Right cardiac atrium (tissue), 5 donors: Measurements from ENCODE around the gene FER. TPM values are rescaled to one million over a fixed set of nuclear protein-coding genes. Genes with fewer than 3 reads are reported as not detected.
A peak's percentile ranks its signal among the peaks of the same experiment; 100 is the strongest.
"Not testable (repeated sequence)": the region's sequence is repeated elsewhere in the genome, so short reads cannot be mapped to it uniquely, and the experiment has no call there.

Experiments used
- ATAC-seq, 2 donors: fragments of 200-7000 bp; cut with Tn5 transposase; one replicate each; pipeline versions ENCODE4 v1.8.0 to v1.9.1; 2020; ENCODE audit warnings: moderate library complexity in 2 of 2, mild to moderate bottlenecking in 1 of 2
- DNase-seq, 3 donors: peaks; one replicate each; pipeline ENCODE4 v3.0.0-alpha.2; 2020
- H3K27ac ChIP-seq: one replicate; pipeline ENCODE4 v1.5.1; 2013; ENCODE audit warnings: mild to moderate bottlenecking, low read length, control low read depth, moderate library complexity
- H3K27me3 ChIP-seq: one replicate; pipeline ENCODE4 v1.6.1; 2013; ENCODE audit not compliant: control insufficient read depth, insufficient read depth
- H3K4me1 ChIP-seq: one replicate; pipeline ENCODE4 v1.6.1; 2013; ENCODE audit warnings: low read length; ENCODE audit not compliant: control insufficient read depth, insufficient read depth
- H3K4me3 ChIP-seq: one replicate; pipeline ENCODE4 v1.5.1; 2013; ENCODE audit warnings: low read length, control low read depth
- H3K9me3 ChIP-seq: one replicate; pipeline ENCODE4 v1.6.1; 2013; ENCODE audit warnings: low read length; ENCODE audit not compliant: control insufficient read depth
- WGBS: extraction: QIAGEN DNeasy Blood & Tissue Kit; methylation state at CpG from one replicate; pipeline ENCODE4 v1.1.7; 2013; 5-methylcytosine and 5-hydroxymethylcytosine counted together
- intact Hi-C, 4 donors: fragments of 100-400 bp; cut with DNase I; formaldehyde crosslinking; loops; one replicate each; pipeline versions ENCODE4 v1.11.0 to v1.14.0; 2022 to 2023
- polyA plus RNA-seq: library from polyadenylated mRNA; stranded (reverse); fragments of 200-250 nt; gene quantifications from one replicate; pipeline ENCODE4 v1.2.3, GENCODE V29; 2013
- total RNA-seq, 4 donors: library from RNA; stranded (reverse); fragmentation: NEBNext Ultra II Directional; extraction: Animal tissue kit (Norgen Biotek cat#: 25700); gene quantifications; one replicate each; pipeline ENCODE4 v1.2.1, GENCODE V29; 2021
- donor health status: healthy with polysubstance abuse.
- donor health status: DM: no; HTN: yes; CAD: no.
- donor health status: DM: no; HTN: no; CAD: no.
- donor health status: DM: no; HTN: yes; CAD: no; lungs with severe emphysema.
- donor health status: DM: yes; HTN: yes; CAD: no.

FER gene
- total and polyA plus RNA-seq, 5 donors = 1.7 to 29.4 (median 19.2) TPM

- no peaks in the 10 kb centered on the region for H3K9me3 ChIP-seq
- H3K4me1 ChIP-seq = no peaks in the 10 kb centered on the region
- ATAC-seq (no peak), DNase-seq (no peak)
- 86% methylated on average over 6 of the region's 6 CpGs for WGBS
- no peaks in the 10 kb centered on the region for H3K27me3 ChIP-seq
- H3K27ac ChIP-seq = no peak overlapping the region
- no peak overlapping the region for H3K4me3 ChIP-seq
- intact Hi-C loops = no loop called here
Observed at GRCh38 chr5:109006129-109006528, 258.4 kb downstream of the FER start.

GRCh38 chr5:109016300-109016699 is 268.6 kb downstream of the FER start:
- Histone ChIP-seq H3K4me1 (no peaks in the 10 kb centered on the region), H3K27ac (no peak overlapping the region), H3K9me3 (no peaks in the 10 kb centered on the region), H3K27me3 (no peaks in the 10 kb centered on the region), H3K4me3 (no peak overlapping the region)
- DNase-seq (no peak), ATAC-seq (peak in 1 of 2 donors; percentile 62)
- 57% methylated on average over 1 of the region's 1 CpG for WGBS
- intact Hi-C loops = no loop called here

- intact Hi-C loops = no loop called here
- Histone ChIP-seq H3K27me3 (no peaks in the 10 kb centered on the region), H3K4me1 (no peaks in the 10 kb centered on the region), H3K27ac (no peak overlapping the region), H3K9me3 (no peaks in the 10 kb centered on the region), H3K4me3 (no peak overlapping the region)
- DNase-seq (no peak), ATAC-seq (peak in 1 of 2 donors; percentile 32)
Observed at GRCh38 chr5:109022056-109022455, 274.4 kb downstream of the FER start.

- H3K27ac ChIP-seq, ATAC-seq, H3K9me3 ChIP-seq, DNase-seq, H3K4me1 ChIP-seq, H3K4me3 ChIP-seq, H3K27me3 ChIP-seq, intact Hi-C loops: not testable (repeated sequence)
- WGBS = 28% methylated on average over 1 of the region's 1 CpG
Observed at GRCh38 chr5:109025729-109026128, 278.0 kb downstream of the FER start.

GRCh38 chr5:109027983-109028607 is 280.4 kb downstream of the FER start:
- 94% methylated on average over 1 of the region's 1 CpG for WGBS
- Histone ChIP-seq H3K9me3 (no peaks in the 10 kb centered on the region), H3K27me3 (no peaks in the 10 kb centered on the region), H3K4me3 (no peak overlapping the region), H3K27ac (no peak overlapping the region), H3K4me1 (peaks cover 2% of the 10 kb centered on the region)
- intact Hi-C loops = no loop called here
- DNase-seq (no peak), ATAC-seq (no peak)

- intact Hi-C loops = no loop called here
- no peak overlapping the region for H3K27ac ChIP-seq
- no peaks in the 10 kb centered on the region for H3K27me3 ChIP-seq
- no peak overlapping the region for H3K4me3 ChIP-seq
- H3K9me3 ChIP-seq = no peaks in the 10 kb centered on the region
- peaks cover 2% of the 10 kb centered on the region for H3K4me1 ChIP-seq
- ATAC-seq (no peak), DNase-seq (no peak)
- 90% methylated on average over 2 of the region's 2 CpGs for WGBS
Observed at GRCh38 chr5:109028608-109029299, 281.1 kb downstream of the FER start.

GRCh38 chr5:109029847-109030246 is 282.1 kb downstream of the FER start:
- Histone ChIP-seq H3K27ac (no peak overlapping the region), H3K4me1 (peaks cover 2% of the 10 kb centered on the region), H3K4me3 (no peak overlapping the region), H3K9me3 (no peaks in the 10 kb centered on the region), H3K27me3 (no peaks in the 10 kb centered on the region)
- intact Hi-C loops = no loop called here
- DNase-seq (no peak), ATAC-seq (no peak)
- WGBS = 94% methylated on average over 1 of the region's 1 CpG

GRCh38 chr5:109030360-109031143 is 282.9 kb downstream of the FER start:
- peak; percentile 64 to 68 for ATAC-seq
- no peak for DNase-seq
- H3K27me3 ChIP-seq = no peaks in the 10 kb centered on the region
- 43% methylated on average over 2 of the region's 2 CpGs for WGBS
- intact Hi-C loops = no loop called here
- H3K4me3 ChIP-seq = no peak overlapping the region
- H3K9me3 ChIP-seq = no peaks in the 10 kb centered on the region
- H3K27ac ChIP-seq = no peak overlapping the region
- H3K4me1 ChIP-seq = peaks cover 2% of the 10 kb centered on the region

- no peaks in the 10 kb centered on the region for H3K9me3 ChIP-seq
- no peak for DNase-seq
- no peaks in the 10 kb centered on the region for H3K27me3 ChIP-seq
- no peak for ATAC-seq
- no peak overlapping the region for H3K27ac ChIP-seq
- H3K4me1 ChIP-seq = peaks cover 2% of the 10 kb centered on the region
- intact Hi-C loops = no loop called here
- WGBS = 92% methylated on average over 1 of the region's 1 CpG
- no peak overlapping the region for H3K4me3 ChIP-seq
Observed at GRCh38 chr5:109034306-109034705, 286.6 kb downstream of the FER start.

GRCh38 chr5:109035436-109035835 is 287.7 kb downstream of the FER start:
- H3K4me1 ChIP-seq = peaks cover 1% of the 10 kb centered on the region
- DNase-seq (no peak), ATAC-seq (no peak)
- intact Hi-C loops = no loop called here
- no peak overlapping the region for H3K27ac ChIP-seq
- no peaks in the 10 kb centered on the region for H3K9me3 ChIP-seq
- 67% methylated on average over 4 of the region's 4 CpGs for WGBS
- H3K27me3 ChIP-seq = no peaks in the 10 kb centered on the region
- no peak overlapping the region for H3K4me3 ChIP-seq

GRCh38 chr5:109038209-109038840 is 290.6 kb downstream of the FER start:
- ATAC-seq = no peak
- Histone ChIP-seq H3K4me3 (no peak overlapping the region), H3K9me3 (no peaks in the 10 kb centered on the region), H3K27ac (no peak overlapping the region), H3K27me3 (no peaks in the 10 kb centered on the region), H3K4me1 (no peaks in the 10 kb centered on the region)
- intact Hi-C loops = no loop called here
- WGBS = 74% methylated on average over 2 of the region's 2 CpGs
- no peak for DNase-seq
